Mucosa of gallbladder (tissue), 1 donor: ENCODE results near the gene SPEM3. TPM values are rescaled to one million over a fixed set of nuclear protein-coding genes. Genes with fewer than 3 reads are reported as not detected.

ENCODE experiments used
- DNase-seq: peaks from one replicate; pipeline ENCODE4 v3.0.0-alpha.2; 2020; ENCODE audit warnings: low spot score
- total RNA-seq: library from RNA; stranded (reverse); gene quantifications from one replicate; pipeline ENCODE4 v1.2.1, GENCODE V29; 2021
- donor health status: DM: no; HTN: no; CAD: no.

Gene SPEM3
- total RNA-seq: not detected

- DNase-seq: no peak
Observed at GRCh38 chr17:7428557-7428956, at the start of gene SPEM3. Gene SPEM3 (plus strand): TSS chr17:7428857. CDS start chr17:7428903, 46 bp downstream.

GRCh38 chr17:7379134-7379533 is 49.5 kb upstream of the SPEM3 start:
- no peak for DNase-seq

- peak; percentile 58 for DNase-seq
Observed at GRCh38 chr17:7380321-7380720, 48.3 kb upstream of the SPEM3 start.

- peak; percentile 46 for DNase-seq
Observed at GRCh38 chr17:7380855-7381683, 47.6 kb upstream of the SPEM3 start, which contains the start of gene TNK1. Gene TNK1 (plus strand): TSS chr17:7381089. CDS start chr17:7382927, 1,838 bp downstream.

GRCh38 chr17:7382901-7383300 is 45.8 kb upstream of the SPEM3 start:
- no peak for DNase-seq

GRCh38 chr17:7383371-7383741 is 45.3 kb upstream of the SPEM3 start:
- DNase-seq: no peak

GRCh38 chr17:7383742-7384488 is 44.7 kb upstream of the SPEM3 start:
- DNase-seq: peak; percentile 23

GRCh38 chr17:7384489-7385081 is 44.1 kb upstream of the SPEM3 start:
- no peak for DNase-seq

GRCh38 chr17:7388856-7389255 is 39.8 kb upstream of the SPEM3 start:
- DNase-seq: no peak

GRCh38 chr17:7389924-7390910 is 38.4 kb upstream of the SPEM3 start:
- no peak for DNase-seq

- no peak for DNase-seq
Observed at GRCh38 chr17:7391307-7391706, 37.4 kb upstream of the SPEM3 start.

- DNase-seq: no peak
Observed at GRCh38 chr17:7392696-7393612, 35.7 kb upstream of the SPEM3 start.

- no peak for DNase-seq
Observed at GRCh38 chr17:7393613-7394451, 34.8 kb upstream of the SPEM3 start.

- peak; percentile 87 for DNase-seq
Observed at GRCh38 chr17:7394452-7395191, 34.0 kb upstream of the SPEM3 start, which contains the start of gene PLSCR3. Gene PLSCR3 (minus strand): TSS chr17:7394525. CDS start chr17:7394110, 415 bp downstream.

GRCh38 chr17:7396147-7396546 is 32.5 kb upstream of the SPEM3 start:
- DNase-seq: no peak

GRCh38 chr17:7398612-7399011 is 30.0 kb upstream of the SPEM3 start:
- no peak for DNase-seq

- peak; percentile 27 for DNase-seq
Observed at GRCh38 chr17:7403043-7403726, 25.5 kb upstream of the SPEM3 start.

GRCh38 chr17:7403727-7403976 is 25.0 kb upstream of the SPEM3 start:
- no peak for DNase-seq
